ENCODE results near the gene DNAJC10. TPM values are rescaled to one million over a fixed set of nuclear protein-coding genes. Genes with fewer than 3 reads are reported as not detected.

Gene DNAJC10
- total RNA-seq, 1 experiment from 2014 or later: 160 TPM

DNA sequence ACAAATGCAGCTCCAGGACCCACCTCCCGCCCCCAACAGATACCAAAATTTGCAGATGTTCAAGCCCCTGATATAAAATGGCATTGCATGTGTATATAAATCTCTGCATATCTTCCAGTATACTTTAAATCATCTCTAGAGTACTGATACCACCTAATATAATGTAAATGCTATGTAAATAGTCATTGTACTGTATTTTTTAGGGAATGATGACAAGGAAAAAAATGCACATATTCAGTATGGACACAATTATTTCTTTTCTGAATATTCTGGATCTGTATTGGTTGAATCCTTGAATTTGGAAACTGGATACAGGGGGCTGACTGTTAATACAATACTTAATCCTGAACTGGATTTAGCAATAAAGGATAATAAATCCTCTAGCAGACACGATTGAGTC lies 82.7 kb downstream of the DNAJC10 start:
- Histone ChIP-seq H3K4me3 (no peak overlapping the region), H3K79me2 (ENCODE audit: low read depth) (no peaks in the 10 kb centered on the region), H3K9me2 (ENCODE audit: insufficient read depth) (no peaks in the 10 kb centered on the region; the same call in 1 of the 2 replicates), H3K27me3 (ENCODE audit: insufficient read depth, low read depth) (no peaks in the 10 kb centered on the region), H3K4me1 (replicated peaks; ENCODE audit: insufficient read depth) (no peaks in the 10 kb centered on the region), H3K36me3 (ENCODE audit: low read depth) (no peaks in the 10 kb centered on the region), H3F3A (ENCODE audit: insufficient read depth, low read depth) (no peaks in the 10 kb centered on the region; the same call in 1 of the 2 replicates), H2AFZ (no peak overlapping the region), H3K4me2 (no peak overlapping the region), H4K20me1 (ENCODE audit: insufficient read depth) (no peaks in the 10 kb centered on the region), H3K27ac (no peak overlapping the region), H3K9me3 (ENCODE audit: insufficient read depth, low read depth) (no peaks in the 10 kb centered on the region)
- TF ChIP-seq EZH2 (IDR thresholded peaks at IDR 0.05; ENCODE audit: low read depth) (no peak), CTCF (conservative IDR thresholded peaks at IDR 0.05) (no peak)
- ChIA-PET POLR2A (ENCODE audit: unreplicated experiment) (no interaction called here), CTCF (interaction anchor here (0.6 kb wide), 1 partner anchor 296 kb away, joined by 3 read pairs; no protein-coding TSS in a partner anchor)
- intact Hi-C loops (cut with micrococcal nuclease; ENCODE audit: unreplicated experiment): no loop called here
- no peak for DNase-seq
- no TSS peak for BruUV-seq (replicated peaks)

- Histone ChIP-seq H2AFZ (no peak overlapping the region), H3K36me3 (ENCODE audit: low read depth) (no peaks in the 10 kb centered on the region), H3K27me3 (ENCODE audit: insufficient read depth, low read depth) (no peaks in the 10 kb centered on the region), H4K20me1 (ENCODE audit: insufficient read depth) (no peaks in the 10 kb centered on the region), H3K27ac (no peak overlapping the region), H3K79me2 (ENCODE audit: low read depth) (no peaks in the 10 kb centered on the region), H3K4me1 (replicated peaks; ENCODE audit: insufficient read depth) (no peaks in the 10 kb centered on the region), H3K9me2 (ENCODE audit: insufficient read depth) (no peaks in the 10 kb centered on the region), H3K4me3 (no peak overlapping the region), H3K4me2 (no peak overlapping the region), H3K9me3 (ENCODE audit: insufficient read depth, low read depth) (no peaks in the 10 kb centered on the region), H3F3A (ENCODE audit: insufficient read depth, low read depth) (no peaks in the 10 kb centered on the region; the same call in 1 of the 2 replicates)
- BruUV-seq (replicated peaks): no TSS peak
- CTCF ChIA-PET: no interaction called here
- POLR2A ChIA-PET (ENCODE audit: unreplicated experiment): no interaction called here
- TF ChIP-seq CTCF (conservative IDR thresholded peaks at IDR 0.05) (no peak), EZH2 (IDR thresholded peaks at IDR 0.05; ENCODE audit: low read depth) (no peak)
- intact Hi-C loops (cut with micrococcal nuclease; ENCODE audit: unreplicated experiment): no loop called here
- DNase-seq: no peak
Observed at GRCh38 chr2:182804128-182804527, 88.1 kb downstream of the DNAJC10 start.

DNA sequence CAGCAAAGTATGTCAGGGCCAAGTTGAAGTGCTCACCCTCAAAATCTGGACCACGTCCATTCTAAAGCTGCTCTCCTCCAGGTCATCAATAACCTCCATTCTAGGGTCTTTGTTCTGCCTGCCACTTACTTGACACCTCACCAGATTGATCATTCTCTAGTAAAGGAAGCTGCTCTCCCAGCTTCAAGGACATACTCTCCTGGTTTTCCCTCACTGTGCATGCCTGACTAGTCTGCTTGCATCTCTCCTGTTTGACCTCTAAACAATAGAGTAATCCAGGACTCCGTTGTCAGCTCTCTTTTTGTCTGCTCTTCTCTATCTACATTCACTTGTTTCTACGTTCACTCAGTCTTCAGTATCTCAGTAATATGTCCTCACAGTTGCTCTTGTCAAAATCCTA lies 91.3 kb downstream of the DNAJC10 start:
- no peak for TF ChIP-seq CTCF (conservative IDR thresholded peaks at IDR 0.05)
- no peaks in the 10 kb centered on the region for H3K9me3 ChIP-seq (ENCODE audit: insufficient read depth, low read depth)
- no peaks in the 10 kb centered on the region for H3K79me2 ChIP-seq (ENCODE audit: low read depth)
- no peaks in the 10 kb centered on the region for H3F3A ChIP-seq (ENCODE audit: insufficient read depth, low read depth)
- POLR2A ChIA-PET (ENCODE audit: unreplicated experiment): interaction anchor here (0.6 kb wide), 1 partner anchor 436 kb away, joined by 8 read pairs; no protein-coding TSS in a partner anchor
- no peaks in the 10 kb centered on the region for H3K9me2 ChIP-seq (ENCODE audit: insufficient read depth)
- no peak overlapping the region for H3K4me3 ChIP-seq
- no TSS peak for BruUV-seq (replicated peaks)
- no peaks in the 10 kb centered on the region for H3K4me1 ChIP-seq (replicated peaks; ENCODE audit: insufficient read depth)
- no peak overlapping the region for H3K27ac ChIP-seq
- CTCF ChIA-PET: no interaction called here
- H4K20me1 ChIP-seq (ENCODE audit: insufficient read depth): no peaks in the 10 kb centered on the region
- H3K4me2 ChIP-seq: no peak overlapping the region
- no peaks in the 10 kb centered on the region for H3K27me3 ChIP-seq (ENCODE audit: insufficient read depth, low read depth)
- no peaks in the 10 kb centered on the region for H3K36me3 ChIP-seq (ENCODE audit: low read depth)
- no peak for DNase-seq
- no peak overlapping the region for H2AFZ ChIP-seq
- intact Hi-C loops (cut with micrococcal nuclease; ENCODE audit: unreplicated experiment): no loop called here
